Lung (tissue), 12 donors: Measurements from ENCODE around the gene IP6K2. TPM values are rescaled to one million over a fixed set of nuclear protein-coding genes. Genes with fewer than 3 reads are reported as not detected.

ENCODE experiments used
- ATAC-seq: fragments of 200-7000 bp; cut with Tn5 transposase; one replicate; pipeline ENCODE4 v1.9.1; 2020; ENCODE audit warnings: moderate number of reproducible peaks; ENCODE audit not compliant: insufficient read depth, low FRiP score
- DNase-seq, 3 donors: peaks; one replicate each; pipeline ENCODE4 v3.0.0-alpha.2; 2013 to 2017
- H3K27ac ChIP-seq, 2 donors: one replicate each; pipeline ENCODE4 v1.5.1; 2013; ENCODE audit warnings: mild to moderate bottlenecking in 2 of 2, moderate library complexity in 2 of 2, control low read depth in 1 of 2, inconsistent platforms in 1 of 2, low read depth in 1 of 2, low read length in 1 of 2
- H3K27me3 ChIP-seq, 3 donors: one replicate each; pipeline ENCODE4 v1.5.1; 2013; ENCODE audit warnings: low read length in 2 of 3; ENCODE audit not compliant: control insufficient read depth in 3 of 3, insufficient read depth in 3 of 3
- H3K36me3 ChIP-seq, 4 donors: one replicate each; pipeline ENCODE4 v1.5.1; 2013; ENCODE audit warnings: low read length in 4 of 4, mild to moderate bottlenecking in 1 of 4, moderate library complexity in 1 of 4; ENCODE audit not compliant: control insufficient read depth in 4 of 4, insufficient read depth in 4 of 4
- H3K4me1 ChIP-seq, 5 donors: one replicate each; pipeline ENCODE4 v1.5.1; 2013; ENCODE audit warnings: low read length in 5 of 5, mild to moderate bottlenecking in 2 of 5, moderate library complexity in 1 of 5; ENCODE audit not compliant: control insufficient read depth in 5 of 5, insufficient read depth in 5 of 5
- H3K4me3 ChIP-seq: one replicate; pipeline ENCODE4 v1.5.1; 2013; ENCODE audit warnings: mild to moderate bottlenecking, control low read depth, moderate library complexity
- H3K9ac ChIP-seq, 2 donors: one replicate each; pipeline ENCODE4 v1.5.1; 2013; ENCODE audit warnings: low read length in 2 of 2, control low read depth in 1 of 2; ENCODE audit not compliant: insufficient read depth in 1 of 2
- H3K9me3 ChIP-seq, 4 donors: one replicate each; pipeline ENCODE4 v1.5.1; 2013; ENCODE audit warnings: low read length in 3 of 4, mild to moderate bottlenecking in 1 of 4, moderate library complexity in 1 of 4; ENCODE audit not compliant: control insufficient read depth in 4 of 4, insufficient read depth in 3 of 4
- CTCF ChIP-seq: IDR thresholded peaks from 2 replicates; pipeline ENCODE4 v1.5.1; 2012; ENCODE audit warnings: mild to moderate bottlenecking; ENCODE audit errors: control extremely low read depth, extremely low read depth
- WGBS, 2 donors: extraction: QIAGEN DNeasy Blood & Tissue Kit; methylation state at CpG; one replicate each; pipeline ENCODE4 v1.1.7; 2013; 5-methylcytosine and 5-hydroxymethylcytosine counted together
- polyA plus RNA-seq, 2 donors: library from polyadenylated mRNA; stranded (reverse); fragments of 200-250 nt; gene quantifications; one replicate each; pipeline ENCODE4 v1.2.1, GENCODE V29; 2013
- total RNA-seq, 2 donors: library from RNA; depleted of rRNA in 1 of 2; stranded (reverse); fragments of >200 nt in 1 of 2; gene quantifications; one replicate each; pipeline ENCODE4 v1.2.1, GENCODE V29; 2014 to 2021
- donor health status: control.
- donor health status: control.
- donor health status: Bipolar disorder and iron deficiency.
- donor health status: healthy.
- donor health status: DM: yes; HTN: yes; CAD: no.

Gene IP6K2
- total and polyA plus RNA-seq, 4 donors: 54.3 to 128 (median 61.4) TPM

GRCh38 chr3:48680811-48681540 lies 36.0 kb downstream of the IP6K2 start:
- DNase-seq (no peak), ATAC-seq (no peak)
- Histone ChIP-seq H3K9ac (no peak overlapping the region), H3K9me3 (no peaks in the 10 kb centered on the region), H3K36me3 (peaks cover 6 to 46% (median 17%) of the 10 kb centered on the region in 4 donors), H3K27ac (no peak overlapping the region), H3K4me1 (peaks cover 0 to 21% (median 17%) of the 10 kb centered on the region in 5 donors), H3K27me3 (no peaks in the 10 kb centered on the region), H3K4me3 (no peak overlapping the region)
- TF ChIP-seq CTCF: no peak
- WGBS, 2 donors: 94 to 97% methylated on average over 17 of the region's 17 CpGs

GRCh38 chr3:48679411-48680391 lies 37.3 kb downstream of the IP6K2 start:
- Histone ChIP-seq H3K9me3 (no peaks in the 10 kb centered on the region), H3K9ac (no peak overlapping the region), H3K36me3 (peaks cover 6 to 46% (median 18%) of the 10 kb centered on the region in 4 donors), H3K27me3 (no peaks in the 10 kb centered on the region), H3K4me3 (no peak overlapping the region), H3K4me1 (peaks cover 0 to 18% (median 13%) of the 10 kb centered on the region in 5 donors), H3K27ac (no peak overlapping the region)
- DNase-seq (no peak), ATAC-seq (no peak)
- 80 to 90% methylated on average over 20 of the region's 20 CpGs for WGBS, 2 donors
- no peak for TF ChIP-seq CTCF

GRCh38 chr3:48678566-48679380 lies 38.2 kb downstream of the IP6K2 start:
- Histone ChIP-seq H3K4me1 (peaks cover 0 to 9% (median 6%) of the 10 kb centered on the region in 5 donors), H3K36me3 (peaks cover 6 to 46% (median 18%) of the 10 kb centered on the region in 4 donors), H3K9ac (no peak overlapping the region), H3K27ac (no peak overlapping the region), H3K27me3 (no peaks in the 10 kb centered on the region), H3K9me3 (no peaks in the 10 kb centered on the region), H3K4me3 (no peak overlapping the region)
- TF ChIP-seq CTCF: no peak
- no peak for DNase-seq
- 94 to 95% methylated on average over 24 of the region's 24 CpGs for WGBS, 2 donors
- ATAC-seq: no peak
